Activated gamma-delta T cell (primary cell): Measurements from ENCODE around the gene DIPK1A.

Experiments used
- DNase-seq: peaks from one replicate; lab custom pipeline; 2025; lab: John Stamatoyannopoulos, UW

Gene DIPK1A

DNA sequence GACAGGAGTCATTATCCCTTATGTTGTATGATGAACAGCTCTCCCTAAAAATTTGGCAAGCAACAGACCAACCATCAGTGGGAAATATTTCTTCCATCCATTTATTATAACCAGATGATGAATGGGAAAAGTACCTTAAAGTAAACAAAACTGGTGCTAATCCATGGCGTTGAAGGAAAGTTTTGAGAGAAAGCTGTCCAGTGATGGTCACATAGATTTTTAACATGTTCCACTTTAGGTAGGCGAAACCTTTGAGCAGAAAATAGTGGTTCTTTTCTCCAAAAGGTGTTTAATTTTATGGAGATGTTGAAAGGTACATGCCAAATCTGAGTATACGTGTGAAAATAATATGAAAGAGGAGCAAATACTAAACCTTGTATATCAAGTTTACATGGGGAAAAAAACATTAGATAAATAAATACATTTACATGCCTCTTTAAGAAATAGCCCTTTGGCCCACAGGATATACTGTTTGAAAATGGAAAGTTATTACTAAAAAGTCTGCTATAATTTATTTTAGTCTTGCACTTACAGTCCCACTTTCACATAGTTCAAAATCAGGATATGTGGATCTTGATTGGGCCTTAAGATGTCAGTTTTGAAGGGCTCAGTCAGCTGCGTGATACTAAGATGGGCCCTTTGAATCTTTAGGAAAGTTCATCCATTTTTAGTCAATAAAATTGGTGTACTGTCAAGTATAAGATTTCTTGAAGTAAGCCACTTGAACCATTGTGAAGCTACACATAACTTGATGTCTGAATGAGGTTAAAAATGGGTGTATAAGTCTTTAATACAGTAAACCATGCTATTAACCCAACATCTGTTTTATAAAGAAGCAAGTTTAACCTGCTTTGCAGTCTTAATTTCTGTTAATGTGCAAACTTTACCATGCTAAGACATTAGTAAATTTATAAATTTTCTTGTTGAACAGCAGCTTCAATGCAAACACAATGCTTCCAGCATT lies 118.9 kb downstream of the DIPK1A start:
- no peak for DNase-seq

DNA sequence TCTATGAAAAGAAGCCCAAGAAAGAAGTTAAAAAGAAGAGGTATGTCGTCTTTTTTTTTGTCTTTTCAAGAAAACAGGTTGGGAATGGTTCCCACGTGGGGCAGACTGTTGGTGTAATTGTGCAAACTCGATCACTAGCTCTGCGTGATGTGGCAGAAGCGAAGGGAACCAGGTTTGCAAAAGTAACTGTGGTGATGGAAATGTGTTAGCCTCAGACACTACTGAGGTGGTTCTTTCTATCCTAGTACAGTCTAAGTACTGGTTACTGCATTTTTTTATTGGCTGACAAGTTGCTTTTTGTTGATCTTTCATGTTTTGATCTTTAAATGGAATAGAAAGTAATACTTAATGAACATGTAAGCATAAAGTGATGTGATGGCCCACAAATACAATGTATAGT lies 120.7 kb downstream of the DIPK1A start:
- DNase-seq = no peak

DNA sequence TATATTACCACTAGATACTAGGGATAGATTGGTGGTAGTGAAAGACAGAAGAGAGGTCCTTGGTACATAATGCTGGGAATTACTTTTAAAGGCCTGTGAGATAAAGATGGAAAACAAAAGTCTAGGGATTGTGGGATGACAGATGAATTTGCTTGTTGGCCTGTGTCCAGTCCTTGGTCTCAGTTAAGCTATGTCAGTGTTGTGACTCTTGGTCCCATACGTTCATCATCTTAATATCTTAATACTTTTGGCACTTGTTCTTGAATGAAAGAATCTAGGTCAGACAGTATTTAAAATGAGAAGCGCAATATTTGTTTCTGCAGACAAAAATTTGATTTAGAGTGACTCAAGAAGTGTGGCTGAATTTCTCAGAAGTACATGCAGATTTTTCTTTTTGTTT lies 121.8 kb downstream of the DIPK1A start:
- DNase-seq = no peak

DNA sequence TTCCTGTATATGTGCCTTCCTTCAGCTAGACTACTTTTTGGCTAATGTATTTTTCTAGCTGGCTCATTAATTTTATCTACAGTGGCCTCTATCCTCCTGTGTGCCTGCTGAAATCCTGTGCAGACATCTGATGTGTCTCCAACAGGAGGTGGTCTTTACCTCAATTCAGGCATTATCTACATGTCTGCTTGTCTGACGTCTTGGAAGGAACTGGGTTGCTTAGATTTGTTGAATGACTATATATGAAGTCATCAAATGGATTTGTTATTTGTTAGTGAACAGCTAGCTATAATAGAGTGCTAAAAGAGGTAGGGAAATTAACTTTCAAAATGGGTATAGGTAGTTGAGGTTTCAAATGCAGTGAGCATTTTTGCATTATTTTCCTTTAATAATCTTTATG lies 122.7 kb downstream of the DIPK1A start:
- DNase-seq = no peak

DNA sequence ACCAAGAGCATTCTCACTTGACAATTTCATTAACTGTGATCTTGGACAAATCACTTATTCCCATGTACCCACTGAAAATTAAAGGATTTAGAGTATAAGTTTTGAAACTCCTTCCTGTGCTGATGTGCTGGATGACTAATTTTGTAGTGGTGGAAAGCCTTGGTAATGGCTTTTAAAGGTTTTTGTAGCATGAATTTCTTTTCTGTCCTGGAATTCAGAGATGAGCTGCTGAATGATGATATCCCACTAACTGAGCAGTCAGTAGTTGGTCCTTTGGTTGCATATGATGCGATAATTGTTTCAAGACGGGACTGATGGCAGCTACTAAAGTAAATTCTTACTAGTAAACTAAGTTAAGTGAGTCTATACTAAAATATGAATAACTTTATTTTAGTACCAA lies 124.2 kb downstream of the DIPK1A start:
- DNase-seq = no peak

DNA sequence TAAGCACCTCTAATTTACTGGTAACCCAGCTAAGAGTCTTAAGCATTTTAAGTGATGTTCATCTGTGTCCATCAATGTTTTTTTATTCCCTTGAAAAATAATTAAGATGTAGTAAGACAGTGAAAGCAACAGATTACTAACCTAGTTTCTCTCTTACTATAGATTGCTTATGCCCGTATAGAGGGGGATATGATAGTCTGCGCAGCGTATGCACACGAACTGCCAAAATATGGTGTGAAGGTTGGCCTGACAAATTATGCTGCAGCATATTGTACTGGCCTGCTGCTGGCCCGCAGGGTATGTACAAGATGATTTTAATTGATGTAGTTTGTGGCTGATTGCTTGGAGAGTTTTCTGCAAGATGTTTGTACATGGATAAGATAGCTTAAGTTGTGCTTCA lies 126.6 kb downstream of the DIPK1A start:
- DNase-seq = no peak

DNA sequence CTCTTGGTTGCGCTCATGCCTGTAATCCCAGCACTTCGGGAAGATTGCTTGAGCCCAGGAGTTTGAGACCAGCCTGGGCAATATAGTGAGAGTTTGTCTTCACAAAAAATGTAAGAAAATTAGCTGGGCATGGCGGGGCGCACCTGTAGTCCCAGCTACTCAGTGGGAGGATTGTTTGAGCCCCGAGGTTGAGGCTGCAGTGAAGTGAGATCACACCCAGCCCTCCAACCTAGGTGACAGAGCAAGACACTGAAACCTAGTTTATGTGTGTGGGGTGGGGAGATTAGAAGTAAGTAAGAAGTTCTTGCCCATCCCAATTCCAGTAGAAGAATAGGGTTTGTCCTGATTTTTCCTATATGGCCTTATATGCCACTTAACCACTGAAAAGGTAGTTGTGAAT lies 127.4 kb downstream of the DIPK1A start:
- DNase-seq = no peak

DNA sequence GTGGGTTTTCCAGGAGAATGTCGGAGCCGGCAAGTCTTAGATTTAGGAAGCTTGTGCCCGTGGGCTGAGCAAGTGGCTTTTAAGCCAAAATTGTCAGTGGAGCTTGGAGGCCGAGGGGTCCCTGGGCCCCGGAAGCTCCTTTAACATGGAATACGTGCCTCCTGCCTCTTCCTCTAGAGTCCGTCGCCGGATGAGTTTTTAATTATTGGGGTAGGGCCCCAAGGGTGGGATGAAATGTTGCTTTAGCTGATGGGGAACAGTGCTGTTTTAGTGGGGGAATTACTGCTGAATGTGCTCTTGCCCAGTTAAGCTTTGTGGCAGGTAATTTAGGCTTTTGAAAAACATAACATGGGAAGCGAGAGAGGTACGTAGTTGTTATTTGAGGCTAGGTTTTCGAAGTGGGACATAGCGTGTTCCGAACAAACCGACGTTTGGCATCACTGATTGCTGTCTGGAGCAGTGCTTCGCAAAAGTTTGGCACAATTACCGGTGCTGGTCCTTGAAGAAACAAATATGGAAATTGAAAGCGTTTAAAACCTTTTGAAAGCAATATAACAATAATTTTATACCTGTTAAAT lies 128.6 kb downstream of the DIPK1A start:
- DNase-seq = no peak

DNA sequence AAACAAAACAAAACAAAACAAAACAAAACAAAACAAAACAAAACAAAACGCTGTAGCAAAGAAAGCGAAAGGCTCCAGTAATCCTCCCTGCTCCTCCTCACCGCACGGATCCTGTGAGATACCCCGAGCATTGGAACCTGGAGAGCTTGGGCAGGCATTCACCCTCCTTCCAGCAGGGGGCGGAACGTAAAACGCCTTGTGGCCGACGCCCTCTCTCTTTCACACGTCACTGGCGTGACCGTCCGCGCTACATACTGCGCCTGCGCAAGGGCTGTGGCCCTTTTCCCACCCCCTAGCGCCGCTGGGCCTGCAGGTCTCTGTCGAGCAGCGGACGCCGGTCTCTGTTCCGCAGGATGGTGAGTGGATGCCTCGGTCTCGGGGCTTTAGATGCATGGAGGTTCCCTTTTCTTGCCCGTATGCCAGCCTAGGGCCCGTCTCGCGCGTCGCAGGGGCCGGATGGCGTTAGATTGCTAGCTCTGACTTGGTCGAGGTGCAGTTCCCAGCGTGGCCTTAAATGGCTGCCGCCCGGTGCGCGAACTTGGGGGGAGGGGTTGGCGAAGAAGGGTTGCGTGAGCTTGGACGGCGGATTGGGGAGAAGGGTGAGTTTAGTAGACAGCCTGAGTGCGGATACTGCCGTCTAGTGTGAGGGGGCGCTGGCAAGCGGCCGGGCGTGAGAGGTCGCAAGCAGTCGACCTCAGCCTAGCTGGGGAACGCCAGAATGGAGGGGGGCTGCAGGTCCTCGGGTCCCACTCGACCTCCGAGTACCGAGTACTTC lies 129.3 kb downstream of the DIPK1A start, which contains the start of gene RPL5:
TSS of gene RPL5 (plus strand) at position 279 of the 775 bp plus-strand sequence. CDS start at position 354, 75 bp downstream.
- DNase-seq = peak; percentile 85

DNA sequence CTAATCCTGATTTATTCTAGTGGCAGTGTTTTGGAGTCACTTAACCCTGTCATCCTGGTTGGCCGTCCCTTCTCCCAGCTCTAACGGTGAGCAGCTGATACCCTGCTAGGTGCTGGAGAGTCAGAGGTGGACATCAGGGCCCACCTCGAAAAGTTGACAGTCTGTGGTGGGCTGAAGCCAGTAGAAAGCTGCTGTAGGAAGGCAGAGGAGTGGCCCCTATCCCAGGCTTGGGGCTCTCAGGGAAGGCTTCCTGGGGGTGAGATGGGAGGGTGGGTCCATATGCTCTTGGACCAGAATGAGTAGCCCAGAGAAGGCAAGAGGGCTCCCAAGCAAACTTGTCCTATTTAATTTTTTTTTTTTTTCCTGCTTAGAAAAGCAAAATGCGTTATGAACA lies 129.9 kb downstream of the DIPK1A start:
- DNase-seq = no peak

DNA sequence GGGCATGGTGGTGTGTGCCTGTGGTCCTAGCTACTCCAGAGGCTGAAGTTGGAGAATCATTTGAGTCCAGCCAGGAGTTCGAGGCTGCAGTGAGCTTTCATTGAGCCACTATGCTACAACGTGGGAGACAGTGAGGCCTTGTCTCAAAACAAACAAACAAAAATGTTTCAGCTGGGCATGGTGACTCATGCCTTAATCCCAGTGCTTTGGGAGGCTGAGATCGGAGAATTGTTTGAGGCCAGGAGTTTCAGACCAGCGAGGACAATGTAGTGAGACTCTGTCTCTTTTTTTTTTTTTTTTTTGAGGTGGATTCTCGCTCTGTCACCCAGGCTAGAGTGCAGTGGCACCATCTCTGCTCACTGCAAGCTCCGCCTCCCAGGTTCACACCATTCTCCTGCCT lies 134.5 kb downstream of the DIPK1A start:
- no peak for DNase-seq

DNA sequence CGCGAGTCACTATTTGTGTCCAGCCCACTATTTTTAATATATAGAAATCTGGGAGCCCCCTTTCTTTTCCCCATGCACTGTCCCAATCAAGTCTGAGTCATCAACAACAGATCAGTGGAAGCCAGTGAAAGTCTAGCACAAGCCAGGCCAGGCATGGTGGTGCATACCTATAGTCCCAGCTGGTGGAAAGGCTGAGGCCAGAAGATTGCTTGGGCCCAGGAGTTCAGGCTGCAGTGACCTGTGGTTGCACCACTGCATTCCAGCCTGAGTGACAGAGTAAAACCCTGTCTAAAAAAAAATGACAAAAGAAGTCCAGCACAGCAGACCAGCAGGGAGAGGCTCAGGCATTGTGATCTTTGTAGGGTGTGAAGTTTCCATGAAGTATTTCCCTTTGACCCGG lies 138.4 kb downstream of the DIPK1A start:
- DNase-seq = no peak

DNA sequence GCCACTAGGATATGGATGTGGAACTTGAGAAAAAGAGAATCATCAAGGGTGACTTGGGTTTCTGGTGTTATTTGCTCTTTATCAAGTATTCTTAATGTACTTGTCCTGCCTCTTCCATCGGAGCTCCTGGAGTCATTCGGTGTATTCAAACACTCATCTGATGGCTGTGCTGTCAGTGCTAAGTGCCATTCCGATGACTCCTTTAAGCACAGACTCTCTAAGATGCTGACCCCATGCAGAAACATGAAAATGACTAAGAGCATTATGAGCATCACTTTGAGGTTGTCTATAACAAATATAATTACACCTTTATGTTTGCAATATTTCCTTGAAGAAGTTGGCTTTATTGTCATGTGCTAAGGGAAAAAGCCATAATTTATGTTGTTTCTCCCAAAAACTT lies 140.7 kb downstream of the DIPK1A start:
- DNase-seq = no peak

DNA sequence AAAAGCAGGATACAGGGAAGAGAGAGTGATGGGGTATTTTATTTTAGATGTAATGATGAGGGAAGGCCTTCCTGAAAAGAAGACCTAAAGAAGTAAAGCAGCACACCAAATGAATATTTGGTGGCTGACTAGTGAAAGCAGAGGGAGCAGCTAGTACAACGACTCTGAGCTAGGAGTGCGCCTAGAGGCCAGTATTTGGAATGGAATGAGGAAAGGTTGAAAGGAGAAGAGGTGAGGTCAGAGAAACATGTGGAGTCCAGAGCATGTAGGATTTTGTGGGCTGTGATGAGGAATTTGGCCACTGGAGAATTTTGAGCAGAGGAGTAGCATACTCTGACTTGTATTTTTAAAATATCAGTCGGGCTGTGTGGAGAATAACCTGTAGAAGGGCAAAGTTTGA lies 141.2 kb downstream of the DIPK1A start:
- DNase-seq = no peak

DNA sequence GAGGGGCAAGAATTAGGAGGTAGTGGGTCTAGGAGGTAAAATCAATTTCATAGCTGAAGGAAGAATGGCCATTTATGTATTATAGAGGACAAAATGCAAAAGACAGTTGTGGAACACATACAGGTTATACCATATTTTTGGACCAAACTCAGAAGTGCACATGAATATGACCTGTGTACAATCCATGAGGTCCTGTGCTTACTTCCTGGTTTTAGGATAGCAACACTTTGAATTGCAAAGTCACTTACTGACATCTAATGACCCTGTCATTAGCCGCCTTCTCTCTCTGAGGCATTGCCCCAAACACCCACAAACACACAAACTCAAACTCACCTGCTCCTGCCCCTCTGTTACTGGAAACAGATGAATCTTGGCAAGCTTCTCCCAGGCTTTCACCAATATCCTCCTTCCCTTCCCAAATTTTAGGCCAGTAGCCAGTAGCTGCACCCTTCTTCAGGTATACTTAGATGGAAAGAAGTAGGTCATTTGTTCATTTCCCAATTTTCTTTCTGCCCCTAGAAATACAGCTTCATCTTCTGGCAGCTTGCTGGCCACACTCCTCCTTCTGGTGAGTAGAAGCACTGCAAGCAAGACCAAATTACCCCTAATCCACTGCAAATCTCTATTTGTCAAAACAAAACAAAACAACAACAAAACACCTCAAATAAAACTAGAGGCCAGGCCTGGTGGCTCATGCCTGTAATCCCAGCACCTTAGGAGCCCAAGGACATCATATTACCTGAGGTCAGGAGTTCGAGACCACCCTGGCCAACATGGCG lies 143.1 kb downstream of the DIPK1A start:
- DNase-seq = no peak

DNA sequence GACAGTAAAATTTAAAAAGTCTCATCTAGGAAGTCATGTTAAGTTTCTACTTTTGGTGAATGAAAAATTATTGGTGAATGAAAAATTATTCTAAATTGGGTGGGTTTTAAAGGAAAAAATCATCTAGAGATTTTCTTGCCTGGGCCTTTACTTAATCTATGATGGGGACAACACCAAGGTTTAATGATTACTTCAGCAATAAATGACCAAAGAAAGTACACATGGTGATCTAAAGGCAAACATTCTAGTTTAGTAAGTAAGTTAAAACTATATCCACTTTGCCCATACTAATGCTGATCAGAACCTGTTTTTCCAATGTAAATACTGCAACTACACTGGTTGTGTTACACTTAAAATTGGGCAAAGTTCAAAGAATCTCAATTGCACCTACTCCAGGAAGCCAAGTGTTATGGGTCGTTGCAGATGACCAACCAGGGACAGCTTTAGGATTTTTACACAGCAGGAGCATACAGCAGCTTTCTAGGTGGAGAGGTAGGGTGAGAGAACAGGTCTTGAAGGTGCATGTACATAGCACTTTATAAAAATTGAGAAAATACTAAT lies 144.0 kb downstream of the DIPK1A start:
- DNase-seq = no peak

DNA sequence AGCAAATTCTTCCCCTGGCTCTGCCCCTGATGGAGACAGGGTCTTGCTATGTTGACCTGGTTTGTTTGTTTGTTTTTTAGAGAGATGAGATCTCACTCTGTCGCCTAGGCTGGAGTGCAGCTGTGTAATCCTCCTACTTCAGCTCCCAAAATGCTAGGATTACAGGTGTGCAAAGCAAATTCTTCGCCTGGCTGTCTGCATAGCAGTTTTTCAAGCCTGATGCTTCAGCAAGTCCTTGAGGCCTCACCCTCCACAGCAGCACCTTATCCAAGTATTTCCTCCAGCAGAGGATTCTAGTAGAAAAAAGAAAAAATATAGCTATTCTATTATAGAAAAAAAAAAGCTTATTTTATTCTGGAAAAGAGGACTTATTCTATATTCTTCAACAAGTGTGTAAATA lies 144.5 kb downstream of the DIPK1A start:
- DNase-seq = no peak

DNA sequence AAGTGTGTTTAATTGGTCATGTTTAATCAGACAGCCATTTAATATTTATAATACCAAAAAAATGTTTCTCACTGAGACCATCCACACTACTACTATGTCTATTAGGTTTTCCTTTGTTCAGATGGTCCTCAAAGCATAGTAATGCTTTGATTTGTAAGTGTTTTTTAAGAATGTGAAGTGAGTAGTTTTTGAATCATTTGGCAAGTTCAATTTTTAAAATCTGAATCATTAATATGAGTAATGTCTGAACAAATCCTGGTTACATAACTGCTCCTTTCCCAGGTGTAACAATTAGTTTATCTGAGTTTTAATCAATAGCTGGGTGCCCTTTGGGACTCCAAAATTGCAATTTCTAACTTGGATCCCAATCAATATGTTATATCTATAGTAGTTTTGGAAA lies 152.9 kb downstream of the DIPK1A start:
- DNase-seq = no peak

DNA sequence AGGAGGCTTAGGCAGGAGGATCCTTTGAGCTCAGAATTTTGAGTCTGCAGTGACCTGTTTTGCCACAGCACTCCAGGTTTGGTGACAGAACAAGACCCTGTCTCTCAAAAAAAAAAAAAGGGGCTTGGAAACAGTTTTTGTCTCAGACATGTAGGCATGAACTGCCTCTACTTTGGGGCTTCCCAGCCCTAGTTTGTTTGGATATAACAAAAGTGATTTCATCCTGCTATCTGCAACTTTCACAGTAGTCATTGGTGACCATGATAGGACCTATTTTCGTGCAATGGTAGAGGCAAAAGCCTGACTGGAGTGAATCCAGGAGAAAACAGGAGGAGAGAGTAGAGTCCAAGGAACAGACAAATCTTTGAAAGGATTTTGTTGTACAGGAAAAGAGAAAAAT lies 156.0 kb downstream of the DIPK1A start:
- no peak for DNase-seq

DNA sequence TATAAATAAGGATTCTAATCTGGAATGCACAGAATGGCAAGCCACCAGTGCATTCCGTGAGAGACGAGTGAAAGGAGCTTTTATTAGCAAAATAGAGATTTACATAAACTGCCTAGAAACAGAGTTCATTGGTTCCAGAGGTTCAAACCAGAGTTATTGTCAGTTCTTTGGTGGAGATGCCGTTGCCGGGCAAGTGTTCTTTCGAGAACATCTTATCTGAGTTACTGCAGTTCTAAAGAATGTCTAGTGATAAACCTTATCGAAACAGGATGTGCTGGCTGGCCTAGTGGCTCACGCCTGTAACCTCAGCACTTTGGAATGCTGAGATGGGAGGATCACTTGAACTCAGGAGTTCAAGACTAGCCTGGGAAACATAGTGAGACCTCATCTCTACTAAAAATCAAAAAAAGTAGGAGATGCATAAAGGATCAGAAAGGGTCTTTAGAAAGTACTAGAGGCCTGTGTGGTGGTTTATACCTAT lies 156.5 kb downstream of the DIPK1A start:
- DNase-seq = no peak

DNA sequence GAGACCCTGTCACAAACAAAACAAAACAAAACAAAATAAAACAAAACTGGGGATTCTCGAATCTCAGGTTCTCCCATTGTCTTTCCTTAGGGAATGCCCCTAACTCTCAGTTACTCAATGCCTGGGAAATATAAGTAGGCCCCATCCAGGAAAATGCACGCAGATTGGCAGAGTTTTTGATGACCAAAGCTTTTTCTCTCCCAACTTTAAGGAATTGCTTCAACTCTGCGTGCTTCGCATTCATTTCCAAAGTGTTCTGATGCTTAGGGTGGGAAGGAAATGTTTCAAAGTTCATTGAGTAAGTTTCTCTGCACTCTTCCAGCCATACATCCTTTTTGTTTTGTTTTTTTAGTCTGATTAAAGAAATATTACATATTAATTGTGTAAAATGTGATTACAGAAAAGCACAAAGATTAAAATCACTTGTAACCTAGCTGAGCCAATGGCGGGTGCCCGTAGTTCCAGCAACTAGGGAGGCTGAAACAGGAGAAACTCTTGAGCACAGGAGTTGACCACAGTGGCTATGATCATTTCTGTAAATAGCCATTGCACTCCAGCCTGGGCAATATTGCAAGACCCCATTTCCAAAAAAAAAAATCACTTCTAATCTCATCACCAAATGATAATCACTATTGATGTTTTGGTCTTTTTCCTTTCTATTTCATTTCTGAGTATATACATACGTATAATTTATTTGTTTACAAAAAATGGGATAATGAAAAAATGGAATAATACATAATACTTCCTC lies 157.9 kb downstream of the DIPK1A start:
- no peak for DNase-seq
